Occipital lobe (tissue), 2 donors: ENCODE data around the gene PRICKLE3. TPM values are rescaled to one million over a fixed set of nuclear protein-coding genes. Genes with fewer than 3 reads are reported as not detected.

Source experiments
- small RNA-seq: library from RNA; depleted of rRNA; stranded (forward); fragments of <200 nt; gene quantifications from one replicate; pipeline ENCODE3, GENCODE V24; 2014
- total RNA-seq: library from RNA; depleted of rRNA; stranded (reverse); fragments of >200 nt; gene quantifications from one replicate; pipeline ENCODE4 v1.2.3, GENCODE V29; 2014

Gene PRICKLE3
- total RNA-seq, 1 donor from 2014 or later, result 0.47 TPM

Small RNAs within 50 kb of the gene (small RNA-seq; reads per million reads assigned to genes)
- not detected for gene RN7SL262P

Other genes starting within 250 kb of the PRICKLE3 start
- gene OTUD5, start 228.8 kb downstream of the PRICKLE3 start, total RNA-seq, result 18.1 TPM
- 1.1 TPM for gene KCND1, start 214.5 kb downstream of the PRICKLE3 start, total RNA-seq
- 29.9 TPM for gene GRIPAP1, start 184.1 kb downstream of the PRICKLE3 start, total RNA-seq
- gene TFE3, start 143.0 kb downstream of the PRICKLE3 start, total RNA-seq, result 8.1 TPM
- gene CCDC120, start 127.4 kb downstream of the PRICKLE3 start, total RNA-seq, result 2.0 TPM
- gene PRAF2, start 112.4 kb downstream of the PRICKLE3 start, total RNA-seq, result 3.0 TPM
- 23.9 TPM for gene WDR45, start 106.5 kb downstream of the PRICKLE3 start, total RNA-seq
- 18.2 TPM for gene GPKOW, start 62.6 kb downstream of the PRICKLE3 start, total RNA-seq
- 3.4 TPM for gene MAGIX, start 23.6 kb downstream of the PRICKLE3 start, total RNA-seq
- 0.62 TPM for gene PLP2, start 14.5 kb downstream of the PRICKLE3 start, total RNA-seq
- gene SYP, start 13.8 kb upstream of the PRICKLE3 start, total RNA-seq, result 158 TPM
- gene CACNA1F, start 47.0 kb upstream of the PRICKLE3 start, total RNA-seq, result not detected
- gene CCDC22, start 49.1 kb upstream of the PRICKLE3 start, total RNA-seq, result 5.6 TPM
- gene FOXP3, start 78.3 kb upstream of the PRICKLE3 start, total RNA-seq, result 0.16 TPM
- gene PPP1R3F, start 83.4 kb upstream of the PRICKLE3 start, total RNA-seq, result 12.6 TPM
- not detected for gene GAGE10, start 117.3 kb upstream of the PRICKLE3 start, total RNA-seq
- gene GAGE12J, start 135.7 kb upstream of the PRICKLE3 start, total RNA-seq, result not detected
- gene GAGE13, start 145.2 kb upstream of the PRICKLE3 start, total RNA-seq, result not detected